Transverse colon (tissue), 4 donors: ENCODE data around the gene NID2. TPM values are rescaled to one million over a fixed set of nuclear protein-coding genes. Genes with fewer than 3 reads are reported as not detected.

Experiments used
- DNase-seq: peaks from one replicate; pipeline ENCODE4 v3.0.0-alpha.2; 2019
- H3K27ac ChIP-seq, 4 donors: fragments of 200-600 bp; sonication (generic); 2 replicates each; pipeline ENCODE4 v1.5.1; 2016 to 2018; ENCODE audit warnings: inconsistent platforms in 4 of 4
- H3K27me3 ChIP-seq: fragments of 200-600 bp; sonication (generic); 2 replicates; pipeline ENCODE4 v1.5.1; 2017; ENCODE audit warnings: inconsistent platforms
- H3K36me3 ChIP-seq, 4 donors: fragments of 200-600 bp; sonication (generic); 2 replicates each; pipeline ENCODE4 v1.5.1; 2017 to 2019; ENCODE audit warnings: inconsistent platforms in 4 of 4
- H3K4me1 ChIP-seq, 4 donors: fragments of 200-600 bp; sonication (generic); 2 replicates each; pipeline ENCODE4 v1.5.1; 2017 to 2020; ENCODE audit warnings: inconsistent platforms in 4 of 4
- H3K4me3 ChIP-seq, 4 donors: fragments of 200-600 bp; sonication (generic); 1 replicate in 1 of 4; 2 replicates in 3 of 4; pipeline versions ENCODE4 v1.5.1 to v1.6.1; 2017 to 2019; ENCODE audit warnings: inconsistent platforms in 4 of 4
- H3K9me3 ChIP-seq, 2 donors: fragments of 200-600 bp; sonication (generic); 2 replicates each; pipeline ENCODE4 v1.5.1; 2017 to 2019; ENCODE audit warnings: inconsistent platforms in 2 of 2
- CTCF ChIP-seq, 5 experiments: fragments of 200-600 bp in 3 of 5; fragments of 450-650 bp in 2 of 5; sonication (generic) in 3 of 5; IDR thresholded peaks; 1 replicate in 2 of 5; 2 replicates in 3 of 5; pipeline ENCODE4 v1.5.1; 2016 to 2017; ENCODE audit warnings: antibody characterized with exemption in 5 of 5, inconsistent platforms in 3 of 5, mild to moderate bottlenecking in 2 of 5, moderate library complexity in 1 of 5
- EP300 ChIP-seq: sonication (generic); formaldehyde crosslinking; IDR thresholded peaks from one replicate; pipeline ENCODE4 v1.6.1; 2017; ENCODE audit warnings: antibody characterized with exemption, low read depth
- POLR2A ChIP-seq: fragments of 450-650 bp; IDR thresholded peaks from one replicate; pipeline ENCODE4 v1.6.1; 2016; ENCODE audit warnings: antibody characterized with exemption, mild to moderate bottlenecking, moderate library complexity
- POLR2AphosphoS5 ChIP-seq, 3 donors: sonication (generic); formaldehyde crosslinking; IDR thresholded peaks; one replicate each; pipeline ENCODE4 v1.6.1; 2016; ENCODE audit warnings: antibody characterized with exemption in 3 of 3
- WGBS, 2 donors: methylation state at CpG; one replicate each; pipeline ENCODE4 v1.1.5; 2018; ENCODE audit warnings: low coverage in 1 of 2; 5-methylcytosine and 5-hydroxymethylcytosine counted together
- in situ Hi-C, 4 donors: fragments of 200-750 bp; cut with MboI; loops; one replicate each; pipeline versions ENCODE4 v1.15.0 to v1.15.1; 2017; ENCODE audit warnings: low sequenced_read_pairs in 3 of 4, low pct_ligation_motif_present in 1 of 4, low pct_unique_long_range_greater_than_20kb in 1 of 4
- intact Hi-C: fragments of 100-400 bp; cut with DNase I; formaldehyde crosslinking; loops from one replicate; pipeline ENCODE4 v1.15.1; 2023; ENCODE audit warnings: low total_unique reads
- total RNA-seq, 4 donors: library from RNA; depleted of rRNA; stranded (reverse); fragments of >200 nt; gene quantifications; one replicate each; pipeline ENCODE4 v1.1.0, GENCODE V29; 2016

NID2 gene
- total RNA-seq, 4 donors from 2014 or later: 8.3 to 62.7 (median 27.4) TPM

- intact Hi-C loops (no loop called here), in situ Hi-C loops (no loop called here)
- H3K4me3 ChIP-seq: no peak overlapping the region
- no peaks in the 10 kb centered on the region for H3K27me3 ChIP-seq
- WGBS, 2 donors: 60 to 61% methylated on average over 2 to 3 of the region's 3 CpGs
- H3K9me3 ChIP-seq: no peaks in the 10 kb centered on the region
- H3K4me1 ChIP-seq: peaks cover 30 to 76% (median 45%) of the 10 kb centered on the region in 4 donors
- no peaks in the 10 kb centered on the region for H3K36me3 ChIP-seq
- peak overlapping the region in 3 of 4 donors; percentile 35 to 79 (median 76) for H3K27ac ChIP-seq
- no peak for TF ChIP-seq CTCF (IDR thresholded peaks at IDR 0.05)
- TF ChIP-seq POLR2A: no peak
- no peak for TF ChIP-seq POLR2AphosphoS5 (IDR thresholded peaks at IDR 0.05)
- no peak for TF ChIP-seq EP300
- DNase-seq: no peak
These were observed 20.1 kb downstream of the NID2 start for GRCh38 chr14:52048641-52049204.

GRCh38 chr14:52048116-52048515, 20.7 kb downstream of the NID2 start:
- TF ChIP-seq EP300 (no peak), POLR2AphosphoS5 (IDR thresholded peaks at IDR 0.05) (peak in 1 of 3 donors; percentile 31)
- H3K27me3 ChIP-seq: no peaks in the 10 kb centered on the region
- peaks cover 35 to 76% (median 49%) of the 10 kb centered on the region in 4 donors for H3K4me1 ChIP-seq
- no peak for DNase-seq
- H3K36me3 ChIP-seq: no peaks in the 10 kb centered on the region
- WGBS, 2 donors: 85 to 93% methylated on average over 6 to 10 of the region's 10 CpGs
- H3K4me3 ChIP-seq: no peak overlapping the region
- intact Hi-C loops (no loop called here), in situ Hi-C loops (no loop called here)
- peak overlapping the region in 3 of 4 donors; percentile 35 to 79 (median 76) for H3K27ac ChIP-seq
- no peaks in the 10 kb centered on the region for H3K9me3 ChIP-seq

- peaks cover 28 to 68% (median 42%) of the 10 kb centered on the region in 4 donors for H3K4me1 ChIP-seq
- DNase-seq: no peak
These were observed 22.4 kb downstream of the NID2 start for GRCh38 chr14:52046376-52046917.

GRCh38 chr14:52044791-52045522, 23.9 kb downstream of the NID2 start:
- H3K27me3 ChIP-seq: no peaks in the 10 kb centered on the region
- H3K27ac ChIP-seq: peak overlapping the region; percentile 13 to 79 (median 64)
- in situ Hi-C loops (no loop called here), intact Hi-C loops (no loop called here)
- no peak for DNase-seq
- H3K4me3 ChIP-seq: no peak overlapping the region
- no peaks in the 10 kb centered on the region for H3K9me3 ChIP-seq
- WGBS, 2 donors: 68 to 84% methylated on average over 6 to 11 of the region's 11 CpGs
- peaks cover 22 to 53% (median 32%) of the 10 kb centered on the region in 4 donors for H3K4me1 ChIP-seq
- TF ChIP-seq CTCF (IDR thresholded peaks at IDR 0.05) (no peak), POLR2A (no peak), POLR2AphosphoS5 (IDR thresholded peaks at IDR 0.05) (peak; percentile 39 to 54 (median 45))
- no peaks in the 10 kb centered on the region for H3K36me3 ChIP-seq

More at GRCh38 chr14:52046376-52046917, 22.4 kb downstream of the NID2 start:
- WGBS, 2 donors: 0 to 54% methylated on average over 1 to 2 of the region's 2 CpGs
- intact Hi-C loops: no loop called here
- in situ Hi-C loops: no loop called here
- H3K4me3 ChIP-seq: no peak overlapping the region
- peak overlapping the region in 3 of 4 donors; percentile 64 to 79 (median 65) for H3K27ac ChIP-seq
- no peaks in the 10 kb centered on the region for H3K27me3 ChIP-seq
- H3K9me3 ChIP-seq: no peaks in the 10 kb centered on the region
- TF ChIP-seq POLR2AphosphoS5 (IDR thresholded peaks at IDR 0.05): no peak
- no peak for TF ChIP-seq EP300
- no peak for TF ChIP-seq CTCF (IDR thresholded peaks at IDR 0.05)
- no peak for TF ChIP-seq POLR2A
- no peaks in the 10 kb centered on the region for H3K36me3 ChIP-seq
